GM12878 (cell line): Measurements from ENCODE around the gene PKD2. TPM values are rescaled to one million over a fixed set of nuclear protein-coding genes. Genes with fewer than 3 reads are reported as not detected.
A peak's percentile ranks its signal among the peaks of the same experiment; 100 is the strongest.

ENCODE experiments used
- ATAC-seq: fragments of 200-7000 bp; cut with Tn5 transposase; 3 replicates; pipeline ENCODE4 v1.9.1; 2020; ENCODE audit warnings: mild to moderate bottlenecking, moderate library complexity
- BruUV-seq: library from RNA; stranded (reverse); fragments of 400-500 nt; replicated peaks from 2 replicates; lab custom pipeline; 2021; lab: Mats Ljungman, UMichigan
- CTCF ChIA-PET: fragments of 300-600 bp; sonication (Branson Sonifier 250); formaldehyde crosslinking; extraction: SDS; loops from one replicate; lab custom pipeline; 2021; ENCODE audit warnings: inconsistent platforms; lab: Yijun Ruan, JAX
- POLR2A ChIA-PET: fragments of 350-600 bp; formaldehyde crosslinking; extraction: SDS; loops from one replicate; lab custom pipeline; 2021; ENCODE audit warnings: inconsistent platforms; lab: Charles Lee
- RAD21 ChIA-PET: fragments of 300-600 bp; sonication (Branson Sonifier 250); formaldehyde crosslinking; loops from one replicate; lab custom pipeline; 2023; ENCODE audit warnings: antibody characterized with exemption; ENCODE audit not compliant: unreplicated experiment; lab: Charles Lee
- SMC1A ChIA-PET: fragments of 300-600 bp; sonication (Branson Sonifier 250); formaldehyde crosslinking; loops from one replicate; lab custom pipeline; 2023; ENCODE audit not compliant: unreplicated experiment, uncharacterized antibody; lab: Charles Lee
- DNase-seq: peaks from one replicate; pipeline ENCODE4 v3.0.0-alpha.2; 2011; ENCODE audit warnings: low read depth, low spot score
- FAIRE-seq: peaks from 3 replicates; lab custom pipeline; 2011; peaks lifted over from hg19 to GRCh38; lab: Jason Lieb, UNC
- H2AFZ ChIP-seq: 2 replicates; pipeline ENCODE4 v1.6.0; 2011; ENCODE audit warnings: low read depth, low read length, control low read depth; ENCODE audit not compliant: control insufficient read depth
- H3K27ac ChIP-seq: 2 replicates; pipeline ENCODE4 v1.5.1; 2011; ENCODE audit warnings: control low read depth; ENCODE audit not compliant: control insufficient read depth, insufficient read depth
- H3K27me3 ChIP-seq, 2 experiments: replicated peaks in 1 of 2; 2 replicates each; pipeline versions ENCODE4 v1.6.0 to v1.6.1; 2011; ENCODE audit warnings: low read length in 1 of 2; ENCODE audit not compliant: control insufficient read depth in 2 of 2, insufficient read depth in 2 of 2
- H3K36me3 ChIP-seq, 2 experiments: 2 replicates each; pipeline ENCODE4 v1.5.1; 2011; ENCODE audit warnings: low read length in 1 of 2; ENCODE audit not compliant: control insufficient read depth in 2 of 2, insufficient read depth in 2 of 2
- H3K4me1 ChIP-seq: 2 replicates; pipeline ENCODE4 v1.6.1; 2011; ENCODE audit warnings: mild to moderate bottlenecking, low read length, moderate library complexity, mixed read lengths; ENCODE audit not compliant: control insufficient read depth, insufficient read depth
- H3K4me2 ChIP-seq: 2 replicates; pipeline ENCODE4 v1.6.0; 2011; ENCODE audit warnings: control low read depth; ENCODE audit not compliant: control insufficient read depth, insufficient read depth
- H3K4me3 ChIP-seq: fragments of 200-600 bp; sonication (generic); 2 replicates; pipeline ENCODE4 v1.5.1; 2016
- H3K79me2 ChIP-seq: 2 replicates; pipeline ENCODE4 v1.6.0; 2011; ENCODE audit warnings: low read length; ENCODE audit not compliant: control insufficient read depth, insufficient read depth
- H3K9ac ChIP-seq: 2 replicates; pipeline ENCODE4 v1.8.0; 2011; ENCODE audit warnings: low read length, control low read depth, mixed read lengths; ENCODE audit not compliant: control insufficient read depth, insufficient read depth
- H3K9me3 ChIP-seq: replicated peaks from 3 replicates; pipeline ENCODE4 v1.5.1; 2011; ENCODE audit warnings: mild to moderate bottlenecking, low read length; ENCODE audit not compliant: control insufficient read depth, insufficient read depth
- H4K20me1 ChIP-seq: 2 replicates; pipeline ENCODE4 v1.6.0; 2011; ENCODE audit not compliant: control insufficient read depth, insufficient read depth
- CBX5 ChIP-seq: sonication (generic); IDR thresholded peaks from 2 replicates; pipeline ENCODE4 v1.6.1; 2016; ENCODE audit warnings: low read depth, moderate library complexity, mild to moderate bottlenecking, inconsistent platforms
- IKZF1 ChIP-seq: fragments of 450-650 bp; conservative IDR thresholded peaks from 2 replicates; pipeline ENCODE4 v1.6.1; 2017; ENCODE audit warnings: antibody characterized with exemption, mild to moderate bottlenecking
- MEF2B ChIP-seq: fragments of 450-650 bp; IDR thresholded peaks from 2 replicates; pipeline ENCODE4 v1.6.1; 2018; ENCODE audit warnings: mild to moderate bottlenecking, moderate library complexity; ENCODE audit not compliant: partially characterized antibody, poor library complexity, severe bottlenecking
- NKRF ChIP-seq: fragments of 450-650 bp; conservative IDR thresholded peaks from 2 replicates; pipeline ENCODE4 v1.6.1; 2017; ENCODE audit warnings: mild to moderate bottlenecking, moderate library complexity
- PKNOX1 ChIP-seq: fragments of 450-650 bp; IDR thresholded peaks from 2 replicates; pipeline ENCODE4 v1.6.1; 2016; ENCODE audit warnings: mild to moderate bottlenecking
- REST ChIP-seq: IDR thresholded peaks from 2 replicates; pipeline ENCODE4 v1.6.1; 2012; ENCODE audit warnings: mild to moderate bottlenecking, low read depth, low read length
- RUNX3 ChIP-seq: IDR thresholded peaks from 2 replicates; pipeline ENCODE4 v1.6.1; 2012; ENCODE audit warnings: low read length, inconsistent platforms
- ZBTB33 ChIP-seq: fragments of 450-650 bp; IDR thresholded peaks from 2 replicates; pipeline ENCODE4 v1.6.1; 2017; ENCODE audit warnings: mild to moderate bottlenecking
- ZBTB40 ChIP-seq: fragments of 450-650 bp; IDR thresholded peaks from 2 replicates; pipeline ENCODE4 v1.6.1; 2016; ENCODE audit warnings: mild to moderate bottlenecking, moderate library complexity, borderline replicate concordance
- WGBS: methylation state at CpG from one replicate; pipeline ENCODE4 v1.1.6; 2016; ENCODE audit warnings: low lambda C conversion rate; ENCODE audit not compliant: insufficient replicate concordance, insufficient coverage; ENCODE audit errors: missing lambda C conversion rate; 5-methylcytosine and 5-hydroxymethylcytosine counted together
- in situ Hi-C: fragments of 300-500 bp; cut with MboI; formaldehyde crosslinking; loops from 9 replicates; pipeline ENCODE4 v1.14.3; 2018; ENCODE audit warnings: mixed read lengths
- intact Hi-C: fragments of 100-400 bp; cut with micrococcal nuclease; formaldehyde crosslinking; loops from one replicate; pipeline ENCODE4 v1.14.2; 2022; ENCODE audit not compliant: unreplicated experiment
- polyA plus RNA-seq, 11 experiments: library from polyadenylated mRNA; depleted of rRNA in 4 of 11; unstranded in 6 of 11; stranded (reverse) in 5 of 11; fragments of >200 nt; fragmentation: Nextera tagmentation in 4 of 11; fragmentation: Illumina TruSeq in 1 of 11; extraction: Ambion mirVana in 4 of 11; extraction: Trizol in 1 of 11; gene quantifications; 1 replicate in 1 of 11; 2 replicates in 10 of 11; pipeline versions ENCODE4 v1.2.1 to v1.2.3, GENCODE V29; 2011 to 2016; ENCODE audit warnings: inconsistent platforms in 2 of 11, missing spikeins in 2 of 11, low read depth in 1 of 11
- total RNA-seq, 4 experiments: library from RNA; depleted of rRNA in 3 of 4; stranded (reverse); fragments of >200 nt in 3 of 4; fragmentation: Illumina TruSeq in 1 of 4; extraction: Trizol in 1 of 4; gene quantifications; 2 replicates each; pipeline versions ENCODE4 v1.2.1 to v1.2.3, GENCODE V29; 2013 to 2021

Gene PKD2
- total and polyA plus RNA-seq, 10 of the 15 experiments (the other 5 are each of a cell fraction or from before 2014, with no cell fraction given) = 2.0 to 13.8 (median 8.4) TPM

- H3K79me2 ChIP-seq = peaks cover 35% of the 10 kb centered on the region
- DNase-seq (no peak), FAIRE-seq (peak; percentile 83), ATAC-seq (peak; percentile 14)
- no peaks in the 10 kb centered on the region for H4K20me1 ChIP-seq
- H3K4me3 ChIP-seq = peak overlapping the region; percentile 96
- H3K27me3 ChIP-seq = no peaks in the 10 kb centered on the region
- H3K36me3 ChIP-seq = no peaks in the 10 kb centered on the region
- ChIA-PET POLR2A (interaction anchor here (1.7 kb wide), 1 partner anchor 275 kb away, joined by 4 read pairs; the partner anchor contains the start of gene PPM1K), SMC1A (interaction anchor here (0.7 to 2.0 kb wide), 2 partner anchors 14 to 156 kb away, joined by 3 to 5 read pairs; no protein-coding TSS in a partner anchor), CTCF (interaction anchor here (0.7 to 1.7 kb wide), 2 partner anchors 13 to 507 kb away, joined by 3 to 6 read pairs; no protein-coding TSS in a partner anchor), RAD21 (interaction anchor here (0.6 kb wide), 1 partner anchor 645 kb away, joined by 4 read pairs; no protein-coding TSS in a partner anchor)
- WGBS = 22% methylated on average over 5 of the region's 5 CpGs
- no peaks in the 10 kb centered on the region for H3K9me3 ChIP-seq
- H3K4me1 ChIP-seq = peaks cover 12% of the 10 kb centered on the region
- TF ChIP-seq PKNOX1 (no peak), ZBTB40 (no peak), MEF2B (no peak), IKZF1 (no peak), REST (no peak), NKRF (no peak), RUNX3 (no peak), CBX5 (no peak), ZBTB33 (no peak)
- H3K9ac ChIP-seq = peak overlapping the region; percentile 74
- intact Hi-C loops (no loop called here), in situ Hi-C loops (no loop called here)
- peak overlapping the region; percentile 87 for H3K4me2 ChIP-seq
- H2AFZ ChIP-seq = peak overlapping the region; percentile 38; the same call in 1 of the 2 replicates
- TSS peak; percentile 61 for BruUV-seq
- no peak overlapping the region for H3K27ac ChIP-seq
These were observed 1.3 kb downstream of the PKD2 start for GRCh38 chr4:88008743-88009171.
